SK-N-MC (cell line): Measurements from ENCODE around the gene TTC34.

Experiments used
- EZH2 ChIP-seq: fragments of 200-600 bp; sonication (generic); IDR thresholded peaks from one replicate; pipeline ENCODE4 v1.6.1; 2017; ENCODE audit warnings: antibody characterized with exemption
- POLR2AphosphoS5 ChIP-seq: IDR thresholded peaks from 2 replicates; pipeline ENCODE4 v1.6.1; 2012; ENCODE audit warnings: mild to moderate bottlenecking, low read depth, low read length, borderline replicate concordance

GRCh38 chr1:2632561-2633361 lies 168.7 kb downstream of the TTC34 start, which contains the start of gene MMEL1:
- TF ChIP-seq POLR2AphosphoS5 (no peak), EZH2 (no peak)
